ENCODE measurements around the gene GNS. TPM values are rescaled to one million over a fixed set of nuclear protein-coding genes. Genes with fewer than 3 reads are reported as not detected.
"Not testable (repeated sequence)": the region's sequence is repeated elsewhere in the genome, so short reads cannot be mapped to it uniquely, and the experiment has no call there.

Gene GNS
- total RNA-seq, 1 experiment from 2014 or later: 181 TPM

DNA sequence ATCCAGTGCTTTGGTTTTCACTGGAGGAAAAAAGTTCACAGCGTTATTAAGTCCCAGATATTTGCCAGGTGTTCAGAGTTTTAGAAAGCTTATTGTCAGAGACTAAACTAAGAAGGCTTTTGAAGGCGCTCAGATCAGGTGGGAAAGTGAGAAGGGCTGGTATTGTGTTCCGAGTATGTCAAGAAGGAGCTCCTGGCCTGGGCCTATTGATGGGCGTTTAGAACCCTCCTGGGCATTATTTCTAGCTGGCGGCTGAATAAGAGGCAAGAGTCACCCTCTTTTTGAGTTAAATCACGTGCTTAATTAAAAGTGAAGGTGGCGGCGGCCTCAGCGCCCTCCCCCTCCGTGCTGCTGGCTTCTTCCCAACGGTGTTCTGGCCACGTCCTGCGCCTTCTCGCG is 20.9 kb upstream of the GNS start:
- no peak for DNase-seq (ENCODE audit: low read depth)

DNA sequence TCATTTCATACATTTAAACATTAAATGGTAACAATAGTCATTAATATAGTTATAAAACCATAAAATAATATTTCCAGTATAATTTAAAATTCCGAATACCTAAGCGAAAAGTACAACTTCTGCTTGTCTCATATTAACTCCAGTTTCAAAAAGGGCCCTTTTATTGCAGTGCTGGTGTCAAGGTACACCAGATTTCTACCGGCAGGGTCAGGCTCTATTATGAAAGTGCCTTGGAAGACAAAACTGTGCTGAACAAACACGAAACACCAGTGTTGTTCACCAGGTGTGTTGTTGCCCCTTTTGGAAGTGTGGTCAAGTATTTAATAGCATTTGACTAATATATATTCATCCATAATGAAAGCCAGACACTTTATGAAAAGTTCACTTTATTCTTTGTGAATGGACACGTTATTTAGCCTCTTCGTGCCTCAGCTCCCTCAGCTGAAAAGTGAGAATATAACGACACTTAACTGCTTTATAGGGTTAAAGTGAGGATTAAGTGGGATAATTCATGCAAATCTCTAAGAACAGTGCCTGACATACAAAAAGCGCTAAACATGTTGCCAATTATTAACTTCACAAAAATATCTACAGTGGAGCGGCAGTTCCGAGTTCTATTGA is 20.3 kb upstream of the GNS start:
- no peak for DNase-seq (ENCODE audit: low read depth)

DNA sequence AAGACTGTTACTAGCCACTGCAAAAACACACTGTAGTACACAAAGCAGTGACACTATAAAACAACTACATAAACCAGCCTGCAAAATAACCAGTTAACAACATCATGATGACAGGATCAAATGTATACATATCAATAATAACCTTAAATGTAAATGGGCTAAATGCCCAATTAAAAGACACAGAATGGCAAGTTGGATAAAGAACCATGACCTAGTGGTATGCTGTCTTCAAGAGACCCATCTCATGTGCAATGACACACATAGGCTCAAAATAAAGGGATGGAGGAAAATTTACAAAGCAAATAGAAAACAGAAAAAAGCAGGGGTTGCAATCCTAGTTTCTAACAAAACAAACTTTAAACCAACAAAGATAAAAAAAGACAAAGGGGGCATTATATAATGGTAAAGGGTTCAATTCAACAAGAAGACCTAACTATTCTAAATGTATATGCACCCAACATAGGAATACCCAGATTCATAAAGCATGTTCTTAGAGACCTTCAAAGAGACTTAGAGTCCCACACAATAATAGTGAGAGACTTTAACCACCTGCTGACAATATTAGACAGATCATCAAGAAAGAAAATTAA is 16.0 kb upstream of the GNS start:
- not testable (repeated sequence) for DNase-seq (ENCODE audit: low read depth)

DNA sequence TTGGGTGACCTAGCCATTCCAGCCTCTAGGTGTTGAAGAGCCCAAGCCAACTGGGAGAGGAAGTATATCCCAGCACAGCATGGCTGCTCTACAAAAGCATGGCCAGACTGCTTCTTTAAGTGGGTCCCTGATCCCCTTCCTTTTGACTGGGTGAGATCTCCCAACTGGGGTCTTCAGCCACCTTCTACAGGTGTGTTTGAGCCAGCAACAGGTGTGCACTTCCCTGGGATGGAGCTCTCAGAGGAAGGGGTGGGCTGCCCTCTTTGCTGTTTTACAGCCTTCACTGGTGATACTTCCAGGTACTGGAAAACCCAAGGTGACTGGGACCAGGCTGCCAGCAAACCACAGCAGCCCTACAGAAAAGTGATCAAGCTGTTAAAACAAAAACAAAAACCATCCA is 14.2 kb upstream of the GNS start:
- DNase-seq (ENCODE audit: low read depth): no peak

DNA sequence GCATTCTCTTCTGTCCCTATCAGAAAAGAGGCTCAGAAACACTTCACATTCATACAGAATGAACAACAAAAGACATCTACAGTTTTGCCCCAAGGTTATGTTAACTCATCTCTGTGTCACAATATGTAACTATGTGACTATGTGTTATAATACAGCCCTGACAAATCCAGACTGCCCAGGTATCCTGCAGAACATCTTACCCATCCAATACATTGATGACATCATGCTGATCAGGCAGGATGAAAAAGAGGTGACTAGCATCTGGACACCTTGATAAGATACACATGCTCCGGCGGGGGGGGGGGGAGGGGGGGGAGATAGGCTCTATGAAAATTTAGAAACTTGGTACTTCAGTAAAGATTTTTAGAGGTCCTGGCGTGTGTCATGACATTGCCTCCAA is 8.3 kb upstream of the GNS start:
- DNase-seq (ENCODE audit: low read depth): no peak

DNA sequence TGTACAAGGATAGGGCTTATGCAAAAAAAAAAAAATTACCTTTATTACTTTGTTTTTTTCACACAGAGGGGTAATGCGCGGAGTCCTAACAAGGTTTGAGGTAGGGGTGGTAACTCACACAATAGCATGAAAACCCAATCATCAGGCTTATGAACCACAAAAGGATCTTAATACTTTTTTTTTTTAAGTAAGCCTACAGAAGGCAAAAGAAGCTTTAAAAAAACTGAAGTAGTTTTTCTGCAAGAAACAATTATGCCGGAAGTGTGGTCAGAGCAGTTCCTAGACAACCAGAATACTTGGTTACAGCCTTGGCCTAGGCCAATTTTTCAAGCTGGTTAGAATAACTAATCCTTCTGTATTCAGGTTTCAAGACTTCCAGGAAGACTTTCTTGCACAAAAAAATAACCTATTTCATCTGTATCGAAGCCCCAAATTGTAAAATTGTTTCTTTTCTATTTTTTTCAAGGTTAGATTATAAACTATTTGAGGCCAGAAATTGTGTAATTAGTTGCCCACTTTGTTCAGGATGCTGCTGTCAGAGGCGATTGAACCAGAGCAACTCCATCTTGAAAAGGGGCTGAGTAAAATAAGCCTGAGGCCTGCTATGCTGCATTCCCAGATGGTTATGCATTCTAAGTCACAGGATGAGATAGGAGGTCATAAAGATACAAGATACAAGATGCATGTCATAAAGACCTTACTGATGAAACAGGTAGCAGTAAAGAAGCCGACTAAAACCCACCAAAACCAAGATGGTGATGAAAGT is 1.8 kb upstream of the GNS start:
- no peak for DNase-seq (ENCODE audit: low read depth)

DNA sequence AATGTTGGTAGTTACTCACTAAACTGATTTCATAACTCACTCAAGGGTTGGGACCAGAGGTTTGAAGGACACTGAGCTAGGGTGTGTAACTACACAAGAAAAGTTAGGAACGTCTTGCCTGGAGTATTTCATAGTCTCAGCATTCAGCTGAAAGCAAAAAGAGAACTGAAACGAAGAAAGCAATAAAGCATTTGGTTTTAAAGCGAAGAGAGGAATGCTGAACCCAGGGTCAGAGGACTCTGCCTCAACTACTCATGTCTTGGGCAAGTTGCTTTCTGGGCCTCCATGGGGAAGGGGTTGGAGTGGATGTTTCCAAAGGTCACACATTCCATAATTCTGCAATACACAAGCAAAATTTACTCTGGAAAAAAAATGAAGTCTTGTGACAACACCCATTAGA is 1.4 kb downstream of the GNS start:
- DNase-seq (ENCODE audit: low read depth): no peak

DNA sequence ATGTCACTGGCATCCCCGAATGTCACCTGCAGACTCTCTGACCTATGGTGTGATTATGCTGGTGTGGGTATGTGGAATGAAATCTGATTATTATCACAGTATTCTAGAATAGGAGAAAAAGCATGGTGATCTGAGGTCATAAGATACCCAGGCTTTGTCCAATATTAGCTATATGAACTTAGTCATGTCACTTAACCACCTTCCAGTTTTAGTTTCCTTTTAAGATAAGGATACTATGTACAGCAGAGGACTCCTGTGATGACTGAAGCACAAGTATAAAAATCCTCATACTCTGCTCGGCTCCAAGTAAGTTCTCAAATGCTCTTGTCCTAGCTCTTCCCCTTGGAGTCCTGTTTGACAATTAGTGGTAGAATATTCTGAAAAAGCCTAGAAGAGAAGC is 2.8 kb downstream of the GNS start:
- no peak for DNase-seq (ENCODE audit: low read depth)

DNA sequence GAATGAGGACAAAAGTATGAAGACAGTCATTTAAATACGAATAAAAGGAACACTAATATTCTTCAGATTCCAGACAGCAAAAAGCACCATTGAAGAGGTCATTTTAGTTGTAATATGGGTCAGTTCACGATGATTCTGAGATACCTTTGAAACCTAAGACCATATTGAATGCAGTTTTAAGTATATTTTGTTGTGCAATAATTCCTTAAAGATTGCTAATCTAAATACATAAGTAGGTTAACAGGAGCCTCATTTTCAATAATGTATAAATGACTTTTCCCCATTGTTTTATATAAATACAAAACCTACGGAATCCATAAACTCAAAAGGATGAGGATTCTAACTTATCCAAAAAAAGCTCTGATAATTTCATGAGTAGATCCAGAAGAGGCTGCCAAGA is 5.8 kb downstream of the GNS start:
- no peak for DNase-seq (ENCODE audit: low read depth)

DNA sequence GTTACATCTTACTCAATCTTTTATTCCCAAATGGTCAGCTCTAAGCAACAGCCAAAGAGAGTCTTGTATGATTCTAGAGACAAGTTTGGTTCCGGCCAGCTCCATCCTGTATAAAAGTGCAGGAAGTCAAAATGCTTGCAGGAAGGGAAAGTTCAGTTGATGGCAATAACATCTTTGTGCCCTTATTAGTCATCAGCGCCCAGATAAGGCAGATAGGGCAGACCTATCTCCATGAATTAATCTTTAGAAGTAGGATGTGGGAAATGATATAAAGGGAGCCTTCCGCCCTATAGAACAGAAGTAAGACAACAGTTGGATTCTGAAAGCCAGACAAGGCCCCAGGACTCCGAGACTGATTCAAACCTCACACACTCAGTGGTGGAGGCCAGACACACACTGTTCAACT is 6.4 kb downstream of the GNS start:
- DNase-seq (ENCODE audit: low read depth): no peak

DNA sequence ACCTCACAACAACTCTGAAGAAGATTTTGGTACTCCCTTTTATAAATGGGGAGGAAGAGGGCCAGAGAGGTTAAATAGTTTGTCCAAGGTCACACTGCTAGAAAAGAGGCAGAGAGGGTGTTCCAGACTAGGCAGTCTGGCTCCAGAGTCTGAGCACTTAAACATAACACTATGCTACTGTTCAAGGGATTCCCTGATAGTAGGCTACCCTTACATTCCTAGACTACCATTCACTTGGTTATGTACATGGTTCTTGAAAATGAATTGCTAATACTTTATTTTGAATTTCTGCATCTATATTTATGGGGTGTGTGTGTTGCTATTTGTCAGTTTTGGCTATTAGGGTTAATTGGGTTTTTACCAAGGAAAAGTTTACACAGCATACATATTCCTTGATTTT is 7.2 kb downstream of the GNS start:
- DNase-seq (ENCODE audit: low read depth): no peak

DNA sequence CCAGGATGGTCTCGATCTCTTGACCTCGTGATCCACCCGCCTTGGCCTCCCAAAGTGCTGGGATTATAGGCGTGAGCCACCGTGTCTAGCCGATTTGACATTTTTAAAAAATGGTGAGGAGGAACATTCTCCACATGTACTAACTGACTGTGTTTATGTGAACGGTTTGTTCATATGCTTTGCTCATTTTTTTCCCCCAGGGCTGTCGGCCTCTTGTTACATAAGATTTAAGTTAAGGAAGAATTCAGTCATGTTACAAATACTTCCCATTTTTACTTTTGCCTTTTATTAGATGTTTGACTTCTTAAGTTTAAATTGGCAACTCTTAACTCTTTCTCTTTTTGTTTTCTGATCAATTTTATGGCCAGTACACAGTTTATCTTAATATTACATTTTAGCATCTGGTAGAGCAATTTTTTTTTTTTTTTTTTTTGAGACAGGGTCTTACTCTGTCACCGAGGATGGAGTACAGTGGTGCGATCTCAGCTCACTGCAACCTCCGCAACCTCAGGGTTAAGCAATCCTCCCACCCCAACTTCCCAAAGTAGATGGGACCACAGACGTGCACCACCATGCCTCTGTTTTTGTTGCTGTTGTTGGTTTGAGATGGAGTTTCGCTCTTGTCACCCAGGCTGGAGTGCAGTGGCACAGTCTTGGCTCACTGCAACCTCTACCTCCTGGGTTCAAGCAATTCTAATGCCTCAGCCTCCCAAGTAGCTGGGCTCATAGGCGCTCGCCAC is 9.6 kb downstream of the GNS start:
- no peak for DNase-seq (ENCODE audit: low read depth)

DNA sequence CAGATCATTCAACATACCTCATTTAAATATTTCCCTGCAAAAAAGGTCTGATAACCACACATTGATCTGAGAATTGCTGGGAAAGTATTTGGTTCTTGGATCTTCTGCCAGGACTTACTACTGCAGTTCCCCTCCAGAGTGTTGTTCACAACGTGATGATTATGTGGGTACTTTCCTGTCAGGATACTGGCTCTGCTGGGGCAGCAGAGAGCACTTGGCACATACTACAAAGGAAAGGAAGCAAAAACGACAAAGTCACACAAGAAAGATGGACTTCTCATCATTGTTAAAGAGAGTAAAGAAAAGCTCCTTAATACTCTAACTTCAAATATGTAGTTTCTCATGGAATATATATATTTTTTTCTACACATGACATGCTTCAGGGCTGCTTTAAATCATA is 11.5 kb downstream of the GNS start:
- DNase-seq (ENCODE audit: low read depth): peak; percentile 36

DNA sequence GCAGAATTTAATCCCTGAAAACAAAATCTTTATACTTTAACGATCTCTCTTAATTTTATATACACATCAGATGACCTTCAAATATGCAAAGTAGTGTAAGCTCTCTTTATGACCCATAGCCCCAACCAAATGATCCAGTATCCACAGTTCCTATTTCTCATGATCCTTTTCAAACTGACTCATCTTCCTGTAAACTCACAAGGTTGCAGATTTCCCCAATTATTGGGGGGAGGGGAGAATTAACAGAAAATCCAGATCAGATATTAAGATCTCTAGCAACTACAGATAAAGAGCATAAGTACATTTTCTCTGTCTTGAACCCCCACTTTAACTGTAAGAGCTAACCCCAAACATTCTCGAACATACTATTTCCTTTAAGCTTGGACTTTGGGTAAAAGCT is 12.5 kb downstream of the GNS start:
- DNase-seq (ENCODE audit: low read depth): peak; percentile 65

DNA sequence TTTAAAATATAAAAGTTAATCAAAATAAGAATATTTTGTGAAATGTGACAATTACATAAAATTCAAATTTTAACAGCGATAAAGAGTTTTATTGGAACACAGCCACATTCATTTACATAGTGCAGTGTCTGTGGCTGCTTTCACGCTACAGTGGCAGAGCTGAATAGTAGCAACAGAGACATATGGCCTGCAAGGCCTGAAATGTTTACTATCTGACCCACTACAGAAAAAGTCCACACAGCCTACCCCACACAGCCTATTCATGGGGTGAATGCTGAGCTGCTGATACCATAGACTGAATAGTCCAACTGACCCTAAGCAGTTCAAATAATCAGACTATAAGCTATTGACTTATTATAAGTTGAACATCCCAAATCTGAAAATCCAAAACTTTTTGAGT is 13.2 kb downstream of the GNS start:
- DNase-seq (ENCODE audit: low read depth): no peak

DNA sequence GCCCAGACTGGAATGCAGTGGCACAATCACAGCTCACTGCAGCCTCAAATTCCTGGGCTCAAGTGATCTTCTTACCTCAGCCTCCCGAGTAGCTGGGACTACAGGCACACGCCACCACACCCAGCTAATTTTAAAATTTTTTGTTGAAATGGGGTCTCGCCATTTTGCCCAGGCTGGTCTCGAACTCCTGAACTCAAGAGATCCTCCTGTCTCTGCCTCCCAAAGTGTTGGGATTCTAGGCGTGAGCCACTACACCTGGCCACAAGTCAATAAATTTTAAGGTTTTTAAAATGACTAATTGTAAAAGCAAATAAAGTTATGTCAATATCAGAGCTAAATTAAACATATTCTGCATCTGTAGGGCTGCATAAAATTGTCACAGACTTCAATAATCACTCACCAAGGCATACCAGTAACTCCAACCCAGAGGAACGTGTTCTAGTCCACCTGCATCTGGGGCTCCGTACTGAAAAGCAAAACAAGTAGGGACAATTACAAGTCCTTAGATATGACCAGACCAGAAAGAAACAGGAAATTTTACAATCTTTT is 13.9 kb downstream of the GNS start:
- no peak for DNase-seq (ENCODE audit: low read depth)

DNA sequence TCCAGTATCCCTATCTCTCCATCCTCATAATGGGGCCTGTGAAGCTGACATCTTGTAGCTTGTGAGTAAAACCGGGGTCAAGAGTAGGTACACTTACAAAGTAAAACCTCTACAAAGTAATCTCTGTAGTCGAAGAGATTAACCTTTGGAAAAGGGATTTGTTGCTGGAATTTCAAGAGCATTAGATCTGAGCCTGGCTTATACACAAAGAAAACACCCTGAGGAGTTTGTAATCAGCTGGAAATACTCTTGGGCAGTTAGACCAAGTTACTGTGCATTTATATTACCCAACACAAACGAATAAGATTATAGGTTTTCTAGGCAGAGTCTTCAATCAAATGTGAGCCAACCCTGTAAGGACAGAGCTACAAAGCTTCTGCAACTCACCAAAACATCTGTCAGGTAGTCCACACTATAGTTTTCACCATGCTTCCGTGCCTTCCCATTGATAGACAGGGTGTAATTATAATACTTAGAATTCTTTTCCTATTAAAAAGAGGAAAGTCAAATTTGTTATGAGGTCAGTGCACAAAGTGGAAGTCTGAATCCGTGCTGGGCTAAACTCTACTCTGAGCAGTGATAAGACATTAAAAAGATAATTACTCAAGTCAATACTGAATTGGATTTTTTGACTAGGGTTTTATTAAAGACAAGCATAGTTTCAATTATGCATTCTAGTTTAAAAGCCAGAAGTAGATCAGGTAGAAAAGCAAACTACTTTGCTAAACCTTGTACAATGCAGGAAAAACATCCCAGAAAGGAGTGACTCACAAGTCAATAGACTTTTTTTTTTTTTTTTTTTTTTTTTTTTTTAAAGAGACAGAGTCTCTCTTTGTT is 14.6 kb downstream of the GNS start:
- DNase-seq (ENCODE audit: low read depth): peak; percentile 29

DNA sequence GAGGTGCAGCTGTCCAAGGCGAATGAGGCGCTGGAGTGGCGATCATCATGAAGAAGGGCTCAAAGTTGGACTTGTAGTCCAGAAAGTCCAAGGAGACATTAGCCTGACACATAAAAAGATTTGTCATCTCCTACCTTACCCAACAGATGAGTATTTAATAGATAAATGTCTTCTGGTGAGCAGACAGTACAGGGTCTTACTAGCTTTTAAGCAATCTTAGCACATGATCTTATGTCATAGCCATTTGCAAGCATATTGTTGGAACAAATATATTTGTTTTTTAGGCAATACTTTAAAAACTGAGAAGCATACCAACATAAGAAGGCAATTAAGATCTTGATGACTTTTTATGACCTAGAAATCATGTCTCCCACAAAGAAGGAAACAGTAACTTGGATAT is 16.0 kb downstream of the GNS start:
- no peak for DNase-seq (ENCODE audit: low read depth)

DNA sequence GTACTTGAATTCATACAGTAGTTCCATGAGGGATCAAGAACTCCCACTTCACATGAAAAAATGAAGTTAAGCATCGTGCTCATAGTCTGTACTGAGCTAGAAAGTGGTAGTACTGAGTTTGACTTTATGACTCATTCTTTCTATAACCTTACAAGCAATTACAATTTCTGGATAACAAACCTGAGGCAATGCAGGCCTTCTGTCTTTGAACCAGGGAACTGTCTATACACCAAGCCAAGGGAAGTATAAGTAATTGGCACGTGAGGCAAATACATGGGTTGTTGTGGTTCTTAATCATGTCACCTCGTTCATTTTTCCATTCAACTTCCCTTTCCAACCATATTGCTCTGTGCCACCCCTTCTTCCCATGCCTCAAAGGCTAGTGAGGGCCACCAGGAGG is 16.8 kb downstream of the GNS start:
- DNase-seq (ENCODE audit: low read depth): no peak

DNA sequence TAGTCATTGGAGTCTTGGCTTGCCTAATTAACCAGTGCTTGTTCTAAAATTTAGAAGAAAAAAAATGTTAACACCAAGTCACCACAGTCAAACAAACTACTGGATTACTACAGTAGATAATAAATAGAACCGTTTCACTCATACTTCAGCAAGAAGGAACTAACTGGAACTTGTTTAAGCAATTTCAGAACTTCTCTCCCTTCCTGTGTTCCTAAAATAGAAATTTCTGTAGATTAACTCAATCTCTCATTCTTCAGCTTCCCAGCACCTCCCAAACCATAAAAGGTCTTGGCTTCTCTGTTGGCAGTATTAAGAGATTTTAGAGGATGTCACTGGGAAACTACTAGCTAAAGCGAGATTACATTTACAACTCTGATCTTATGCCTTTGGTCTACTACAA is 18.6 kb downstream of the GNS start:
- DNase-seq (ENCODE audit: low read depth): no peak

DNA sequence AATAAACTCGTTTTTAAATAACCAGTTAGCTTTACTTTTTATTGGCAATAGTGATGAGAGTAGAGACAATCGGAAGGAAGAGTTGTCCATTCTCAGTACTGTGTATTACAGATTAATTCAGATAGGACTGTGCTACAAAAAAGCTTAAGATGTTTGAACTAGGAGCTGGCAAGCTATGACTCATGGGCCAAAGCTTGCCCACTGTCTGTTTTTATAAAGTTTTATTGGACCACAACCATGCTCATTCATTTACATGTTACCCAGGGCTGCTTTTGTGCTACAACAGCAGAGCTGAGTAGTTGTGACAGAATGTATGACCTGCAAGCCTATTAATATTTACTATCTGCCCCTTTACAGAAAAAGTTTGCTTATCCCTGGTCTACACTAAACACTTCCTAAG is 19.4 kb downstream of the GNS start:
- peak; percentile 48 for DNase-seq (ENCODE audit: low read depth)

All from LHCN-M2 (cell line).